HepG2 (cell line): Measurements from ENCODE around the gene RBM5. TPM values are rescaled to one million over a fixed set of nuclear protein-coding genes. Genes with fewer than 3 reads are reported as not detected.
A peak's percentile ranks its signal among the peaks of the same experiment; 100 is the strongest.

Source experiments
- EP300 ChIP-seq, 3 experiments: sonication (generic) in 1 of 3; formaldehyde crosslinking in 1 of 3; IDR thresholded peaks; 2 replicates each; pipeline versions ENCODE4 v1.5.1 to v1.6.1; 2011 to 2020; ENCODE audit warnings: low read depth in 2 of 3, low read length in 2 of 3, borderline replicate concordance in 1 of 3, improper control_type of control experiment in 1 of 3, mild to moderate bottlenecking in 1 of 3, missing genetic modification reagents in 1 of 3, moderate library complexity in 1 of 3
- FOXM1 ChIP-seq: sonication (generic); formaldehyde crosslinking; IDR thresholded peaks from 2 replicates; pipeline ENCODE4 v1.5.0; 2020; ENCODE audit warnings: missing genetic modification reagents
- GABPA ChIP-seq, 2 experiments: IDR thresholded peaks; 2 replicates each; pipeline ENCODE4 v1.6.1; 2011 to 2016; ENCODE audit warnings: low read depth in 2 of 2, low read length in 1 of 2, missing biosample characterization in 1 of 2, missing genetic modification characterization in 1 of 2
- LBX2 ChIP-seq: sonication (generic); formaldehyde crosslinking; IDR thresholded peaks from 2 replicates; pipeline ENCODE4 v1.5.0; 2020; ENCODE audit warnings: missing genetic modification reagents, mild to moderate bottlenecking, borderline replicate concordance
- LCORL ChIP-seq, 2 experiments: fragments of 450-650 bp in 1 of 2; sonication (generic) in 1 of 2; formaldehyde crosslinking in 1 of 2; IDR thresholded peaks; 2 replicates each; pipeline versions ENCODE4 v1.5.0 to v1.6.1; 2017 to 2020; ENCODE audit warnings: antibody characterized with exemption in 1 of 2, missing genetic modification reagents in 1 of 2
- MED8 ChIP-seq: sonication (generic); formaldehyde crosslinking; IDR thresholded peaks from 2 replicates; pipeline ENCODE4 v1.8.1; 2023; ENCODE audit warnings: mild to moderate bottlenecking, missing genetic modification reagents; ENCODE audit not compliant: insufficient replicate concordance
- NFYC ChIP-seq: IDR thresholded peaks from 2 replicates; pipeline ENCODE4 v1.6.1; 2016; ENCODE audit warnings: missing genetic modification reagents, missing compliant biosample characterization
- PHF21A ChIP-seq: sonication (generic); formaldehyde crosslinking; IDR thresholded peaks from 2 replicates; pipeline ENCODE4 v1.5.0; 2020; ENCODE audit warnings: mild to moderate bottlenecking, missing genetic modification reagents
- ZBED4 ChIP-seq: sonication (generic); formaldehyde crosslinking; IDR thresholded peaks from 2 replicates; pipeline ENCODE4 v1.4.0; 2020; ENCODE audit warnings: missing genetic modification reagents, borderline replicate concordance
- ZBTB34 ChIP-seq: sonication (generic); formaldehyde crosslinking; IDR thresholded peaks from 2 replicates; pipeline ENCODE4 v1.8.0; 2022; ENCODE audit warnings: mild to moderate bottlenecking, missing genetic modification reagents
- ZNF430 ChIP-seq: sonication (generic); formaldehyde crosslinking; IDR thresholded peaks from 2 replicates; pipeline ENCODE4 v1.9.0; 2021; ENCODE audit warnings: mild to moderate bottlenecking, missing genetic modification reagents
- ZNF605 ChIP-seq: sonication (generic); formaldehyde crosslinking; IDR thresholded peaks from 2 replicates; pipeline ENCODE4 v1.8.0; 2022; ENCODE audit warnings: mild to moderate bottlenecking, missing genetic modification reagents
- ZNF850 ChIP-seq: sonication (generic); formaldehyde crosslinking; conservative IDR thresholded peaks from 2 replicates; pipeline ENCODE4 v1.9.0; 2021; ENCODE audit warnings: mild to moderate bottlenecking, missing genetic modification reagents
- ZSCAN21 ChIP-seq: sonication (generic); formaldehyde crosslinking; IDR thresholded peaks from 2 replicates; pipeline ENCODE4 v1.8.0; 2022; ENCODE audit warnings: mild to moderate bottlenecking, missing genetic modification reagents, moderate library complexity, borderline replicate concordance
- polyA plus RNA-seq, 8 experiments: library from polyadenylated mRNA; depleted of rRNA in 3 of 8; stranded (reverse) in 7 of 8; unstranded in 1 of 8; fragments of >200 nt; fragmentation: Illumina TruSeq in 4 of 8; extraction: Trizol in 4 of 8; gene quantifications; 2 replicates each; pipeline versions ENCODE4 v1.2.1 to v1.2.3, GENCODE V29; 2011 to 2016; ENCODE audit warnings: low read depth in 4 of 8, missing spikeins in 1 of 8, mixed read lengths in 1 of 8; ENCODE audit not compliant: insufficient read depth in 1 of 8
- total RNA-seq, 5 experiments: library from RNA; depleted of rRNA; stranded (reverse); fragments of >200 nt; fragmentation: Illumina TruSeq; extraction: Trizol; gene quantifications; 2 replicates each; pipeline ENCODE4 v1.2.3, GENCODE V29; 2016; ENCODE audit warnings: low read depth in 1 of 5

The RBM5 gene
- total and polyA plus RNA-seq, 2 of the 13 experiments (the other 11 are each of a cell fraction or from before 2014, with no cell fraction given), result 106 to 204 TPM

- TF ChIP-seq ZNF850 (CRISPR knock-in tag) (no peak), MED8 (CRISPR knock-in tag) (no peak), ZNF605 (CRISPR knock-in tag) (peak; percentile 68; the same call in 1 of the 2 replicates), EP300 (IDR thresholded peaks at IDR 0.05; ENCODE audit: low read depth in 2 of 2, low read length in 2 of 2) (0 out of 4 replicates have a peak, but pooled peaks of 1 of the 2 experiments have one; percentile 1), EP300 (CRISPR knock-in tag; IDR thresholded peaks at IDR 0.05; ENCODE audit: borderline replicate concordance) (no peak), LCORL (IDR thresholded peaks at IDR 0.05) (no peak), LCORL (CRISPR knock-in tag; IDR thresholded peaks at IDR 0.05) (peak; percentile 14; the same call in 1 of the 2 replicates), LBX2 (no peak), ZSCAN21 (CRISPR knock-in tag) (no peak), GABPA (IDR thresholded peaks at IDR 0.05; ENCODE audit: low read depth, low read length) (no peak), GABPA (CRISPR knock-in tag; IDR thresholded peaks at IDR 0.05; ENCODE audit: low read depth) (no peak), FOXM1 (CRISPR knock-in tag) (no peak), ZNF430 (0 out of 2 replicates have a peak, but pooled peaks have one; percentile 45), PHF21A (CRISPR knock-in tag) (0 out of 2 replicates have a peak, but pooled peaks have one; percentile 4), ZBTB34 (CRISPR knock-in tag) (0 out of 2 replicates have a peak, but pooled peaks have one; percentile 57), ZBED4 (CRISPR knock-in tag) (0 out of 2 replicates have a peak, but pooled peaks have one; percentile 5), NFYC (CRISPR knock-in tag) (no peak)
These were observed 79.1 kb downstream of the RBM5 start (continued) for GRCh38 chr3:50167841-50168209.
